H1 (cell line): Measurements from ENCODE around the gene ABCC10. TPM values are rescaled to one million over a fixed set of nuclear protein-coding genes. Genes with fewer than 3 reads are reported as not detected.
"Not testable (repeated sequence)": the region's sequence is repeated elsewhere in the genome, so short reads cannot be mapped to it uniquely, and the experiment has no call there.

Experiments
- CTCF ChIA-PET: fragments of 300-600 bp; sonication (Branson Sonifier 250); formaldehyde crosslinking; loops from one replicate; lab custom pipeline; 2021; ENCODE audit not compliant: partially characterized antibody; lab: Charles Lee
- POLR2A ChIA-PET: fragments of 300-600 bp; sonication (Branson Sonifier 250); formaldehyde crosslinking; loops from one replicate; lab custom pipeline; 2021; ENCODE audit warnings: inconsistent platforms; ENCODE audit not compliant: partially characterized antibody; lab: Charles Lee
- DNase-seq, 2 experiments: peaks; one replicate each; pipeline versions ENCODE4 v3.0.0 to v3.0.0-alpha.2; 2010 to 2022; ENCODE audit warnings: low spot score in 2 of 2, low read depth in 1 of 2, mixed read lengths in 1 of 2
- FAIRE-seq: peaks from 2 replicates; lab custom pipeline; 2011; peaks lifted over from hg19 to GRCh38; lab: Jason Lieb, UNC
- H2AFZ ChIP-seq: 2 replicates; pipeline ENCODE4 v1.8.1; 2012; ENCODE audit warnings: low read length, inconsistent platforms
- H2AK5ac ChIP-seq: 2 replicates; pipeline ENCODE4 v1.6.1; 2013; ENCODE audit warnings: low read depth, low read length
- H2BK120ac ChIP-seq: replicated peaks from 2 replicates; pipeline ENCODE3; 2013; ENCODE audit warnings: low read depth, low read length, inconsistent platforms
- H2BK12ac ChIP-seq: 2 replicates; pipeline ENCODE4 v1.6.1; 2013; ENCODE audit warnings: low read depth, low read length
- H2BK15ac ChIP-seq: 2 replicates; pipeline ENCODE4 v1.6.1; 2013; ENCODE audit warnings: low read length
- H2BK20ac ChIP-seq: 2 replicates; pipeline ENCODE4 v1.6.1; 2013; ENCODE audit warnings: low read length
- H2BK5ac ChIP-seq: 2 replicates; pipeline ENCODE4 v1.6.1; 2013; ENCODE audit warnings: low read depth, low read length
- H3K14ac ChIP-seq: 2 replicates; pipeline ENCODE4 v1.6.1; 2013; ENCODE audit warnings: inconsistent platforms; ENCODE audit not compliant: insufficient read length
- H3K18ac ChIP-seq: 2 replicates; pipeline ENCODE4 v1.6.1; 2013; ENCODE audit warnings: low read length; ENCODE audit errors: extremely low read depth
- H3K23ac ChIP-seq: 2 replicates; pipeline ENCODE4 v1.6.1; 2013; ENCODE audit warnings: inconsistent platforms; ENCODE audit not compliant: insufficient read length
- H3K23me2 ChIP-seq: 2 replicates; pipeline ENCODE4 v1.6.1; 2013; ENCODE audit warnings: low read depth, low read length
- H3K27ac ChIP-seq: 2 replicates; pipeline ENCODE4 v1.6.1; 2011; ENCODE audit warnings: low read depth, low read length, inconsistent platforms
- H3K27me3 ChIP-seq, 4 experiments: replicated peaks in 1 of 4; 1 replicate in 1 of 4; 2 replicates in 3 of 4; pipeline versions ENCODE4 v1.6.1 to v1.8.1; 2011 to 2013; ENCODE audit warnings: low read length in 3 of 4, mild to moderate bottlenecking in 3 of 4, inconsistent platforms in 2 of 4, mixed read lengths in 2 of 4, moderate library complexity in 1 of 4; ENCODE audit not compliant: control insufficient read depth in 3 of 4, insufficient read depth in 3 of 4; ENCODE audit errors: extremely low read depth in 1 of 4
- H3K36me3 ChIP-seq, 4 experiments: 2 replicates each; pipeline versions ENCODE4 v1.6.1 to v1.8.1; 2011 to 2013; ENCODE audit warnings: mild to moderate bottlenecking in 4 of 4, low read length in 3 of 4, moderate library complexity in 2 of 4, control low read depth in 1 of 4, inconsistent platforms in 1 of 4; ENCODE audit not compliant: insufficient read depth in 4 of 4, control insufficient read depth in 2 of 4
- H3K4ac ChIP-seq: replicated peaks from 2 replicates; pipeline ENCODE3; 2013; ENCODE audit warnings: low read length, low read depth, mixed read lengths, inconsistent platforms; ENCODE audit not compliant: insufficient read length
- H3K4me1 ChIP-seq, 4 experiments: replicated peaks in 1 of 4; 1 replicate in 1 of 4; 2 replicates in 3 of 4; pipeline versions ENCODE4 v1.6.1 to v1.8.1; 2011 to 2013; ENCODE audit warnings: low read length in 3 of 4, inconsistent platforms in 2 of 4, mixed read lengths in 1 of 4; ENCODE audit not compliant: insufficient read depth in 4 of 4, control insufficient read depth in 3 of 4
- H3K4me2 ChIP-seq, 2 experiments: 2 replicates each; pipeline versions ENCODE4 v1.6.1 to v1.8.1; 2011 to 2013; ENCODE audit warnings: low read depth in 2 of 2, low read length in 2 of 2, control low read depth in 1 of 2, inconsistent platforms in 1 of 2, mild to moderate bottlenecking in 1 of 2; ENCODE audit not compliant: insufficient read depth in 1 of 2
- H3K4me3 ChIP-seq, 4 experiments: fragments of 200-600, 300-600 bp in 1 of 4; sonication (generic), shearing (Covaris generic), sonication (Bioruptor Twin) in 1 of 4; 2 replicates each; pipeline versions ENCODE4 v1.5.1 to v1.8.1; 2011 to 2016; ENCODE audit warnings: low read length in 4 of 4, low read depth in 3 of 4, control low read depth in 2 of 4, inconsistent platforms in 2 of 4, mild to moderate bottlenecking in 2 of 4, mixed read lengths in 1 of 4, moderate library complexity in 1 of 4; ENCODE audit not compliant: insufficient read depth in 2 of 4; ENCODE audit errors: extremely low read depth in 1 of 4
- H3K56ac ChIP-seq: replicated peaks from 2 replicates; pipeline ENCODE3; 2013; ENCODE audit warnings: low read depth, mild to moderate bottlenecking, mixed read lengths, low read length, inconsistent platforms; ENCODE audit not compliant: insufficient read length
- H3K79me1 ChIP-seq: 2 replicates; pipeline ENCODE4 v1.6.1; 2013; ENCODE audit warnings: low read depth, low read length, control low read depth
- H3K79me2 ChIP-seq, 2 experiments: 2 replicates each; pipeline versions ENCODE4 v1.6.1 to v1.8.1; 2012 to 2013; ENCODE audit warnings: low read length in 2 of 2, mild to moderate bottlenecking in 2 of 2, inconsistent platforms in 1 of 2; ENCODE audit not compliant: insufficient read depth in 2 of 2, control insufficient read depth in 1 of 2
- H3K9ac ChIP-seq, 4 experiments: replicated peaks in 1 of 4; 1 replicate in 1 of 4; 2 replicates in 3 of 4; pipeline versions ENCODE4 v1.6.1 to v1.8.1; 2011 to 2013; ENCODE audit warnings: low read depth in 3 of 4, low read length in 3 of 4, control low read depth in 2 of 4, mild to moderate bottlenecking in 2 of 4, moderate library complexity in 2 of 4, inconsistent platforms in 1 of 4; ENCODE audit errors: extremely low read depth in 1 of 4
- H3K9me3 ChIP-seq, 2 experiments: 2 replicates each; pipeline versions ENCODE4 v1.6.1 to v1.8.1; 2012 to 2013; ENCODE audit warnings: mild to moderate bottlenecking in 2 of 2, moderate library complexity in 2 of 2, control low read depth in 1 of 2, inconsistent platforms in 1 of 2, low read depth in 1 of 2, low read length in 1 of 2, mixed read lengths in 1 of 2; ENCODE audit not compliant: insufficient read depth in 2 of 2
- H4K20me1 ChIP-seq, 2 experiments: replicated peaks in 1 of 2; 2 replicates each; pipeline versions ENCODE3 to v1.8.1; 2011 to 2013; ENCODE audit warnings: inconsistent platforms in 2 of 2, low read length in 2 of 2, mild to moderate bottlenecking in 1 of 2; ENCODE audit not compliant: insufficient read depth in 2 of 2, control insufficient read depth in 1 of 2
- H4K5ac ChIP-seq: 2 replicates; pipeline ENCODE4 v1.6.1; 2013; ENCODE audit warnings: low read length, low read depth, mixed read lengths, inconsistent platforms; ENCODE audit not compliant: insufficient read length
- H4K8ac ChIP-seq: 2 replicates; pipeline ENCODE4 v1.8.0; 2013; ENCODE audit warnings: mild to moderate bottlenecking, moderate library complexity, low read length, inconsistent platforms; ENCODE audit not compliant: insufficient read depth; ENCODE audit errors: extremely low read depth
- H4K91ac ChIP-seq: replicated peaks from 2 replicates; pipeline ENCODE3; 2013; ENCODE audit warnings: low read length, mixed read lengths, inconsistent platforms; ENCODE audit not compliant: insufficient read length
- WGBS, 2 experiments: shearing (Covaris generic) in 1 of 2; methylation state at CpG; one replicate each; pipeline versions ENCODE4 v1.1.6 to v1.1.7; 2013 to 2015; ENCODE audit warnings: low lambda C conversion rate in 2 of 2, mixed read lengths in 2 of 2, inconsistent platforms in 1 of 2, low coverage in 1 of 2, missing lambda C conversion rate in 1 of 2; ENCODE audit not compliant: insufficient replicate concordance in 2 of 2, insufficient coverage in 1 of 2, insufficient read length in 1 of 2; ENCODE audit errors: extremely low coverage in 1 of 2, missing lambda C conversion rate in 1 of 2; 5-methylcytosine and 5-hydroxymethylcytosine counted together
- polyA plus RNA-seq, 7 experiments: library from polyadenylated mRNA; depleted of rRNA in 3 of 7; stranded (reverse) in 5 of 7; unstranded in 2 of 7; fragments of >200 nt in 5 of 7; fragments of 200-250 nt in 2 of 7; gene quantifications; 1 replicate in 5 of 7; 2 replicates in 1 of 7; 4 replicates in 1 of 7; pipeline versions ENCODE4 v1.2.1 to v1.2.3, GENCODE V29; 2011 to 2013; ENCODE audit warnings: missing spikeins in 2 of 7, mixed read lengths in 2 of 7
- total RNA-seq: library from RNA; stranded (reverse); fragmentation: NEBNext Ultra II Directional; extraction: Animal tissue kit (Norgen Biotek cat#: 25700); gene quantifications from 2 replicates; pipeline ENCODE4 v1.2.1, GENCODE V29; 2021

ABCC10 gene
- total and polyA plus RNA-seq, 2 of the 8 experiments (the other 6 are each of a cell fraction or from before 2014, with no cell fraction given), result 15.5 to 24.6 TPM

- not testable (repeated sequence) for H2AK5ac ChIP-seq, H3K9ac ChIP-seq, H3K23ac ChIP-seq, H2BK5ac ChIP-seq, H4K8ac ChIP-seq, H2BK15ac ChIP-seq, H2BK12ac ChIP-seq, H3K79me1 ChIP-seq, H3K9me3 ChIP-seq, H4K20me1 ChIP-seq, H2BK120ac ChIP-seq, H3K4me2 ChIP-seq, H3K36me3 ChIP-seq, H3K4me1 ChIP-seq, H3K27ac ChIP-seq, H3K14ac ChIP-seq, H4K5ac ChIP-seq, H3K4me3 ChIP-seq, FAIRE-seq, H3K79me2 ChIP-seq, H4K91ac ChIP-seq, H3K23me2 ChIP-seq, H3K27me3 ChIP-seq, DNase-seq, H3K56ac ChIP-seq, H3K4ac ChIP-seq, H2BK20ac ChIP-seq
- Histone ChIP-seq H3K18ac (0 out of 2 replicates have a peak overlapping the region, but pooled peaks have one; percentile 19), H2AFZ (peak overlapping the region; percentile 76; the same call in 1 of the 2 replicates)
- POLR2A ChIA-PET, result interaction anchor here (1.1 kb wide), 2 partner anchors 41 to 163 kb away, joined by 3 read pairs; no protein-coding TSS in a partner anchor
- 85% methylated on average over 11 of the region's 11 CpGs; no CpG with 5 or more reads in 1 of the 2 experiments for WGBS, 2 experiments
- CTCF ChIA-PET, result interaction anchor here (0.6 to 2.5 kb wide), 6 partner anchors 8 to 108 kb away, joined by 3 to 8 read pairs (median 4); no protein-coding TSS in a partner anchor
These were observed 34.2 kb upstream of the ABCC10 start for GRCh38 chr6:43393133-43393532.
